ENCODE measurements around the gene TMEM41A. TPM values are rescaled to one million over a fixed set of nuclear protein-coding genes. Genes with fewer than 3 reads are reported as not detected.

Gene TMEM41A
- polyA plus RNA-seq, 1 donor (not counting 4 experiments of a cell fraction or from before 2014, with no cell fraction given): 31.9 TPM

- Histone ChIP-seq H3K9me1 (ENCODE audit: control insufficient read depth, extremely low read depth, insufficient read depth, low read length) (no peaks in the 10 kb centered on the region), H3K36me3 (ENCODE audit: control insufficient read depth in 2 of 2, extremely low read depth in 1 of 2, insufficient read depth in 2 of 2, low read length in 2 of 2) (no peaks in the 10 kb centered on the region), H3K4me3 (ENCODE audit: control insufficient read depth in 2 of 3, extremely low read depth in 1 of 3, insufficient read depth in 2 of 3, low read depth in 1 of 3, low read length in 3 of 3) (no peak overlapping the region), H2AFZ (ENCODE audit: control insufficient read depth, low read length) (no peak overlapping the region), H3K4me2 (ENCODE audit: control insufficient read depth, extremely low read depth, insufficient read depth, low read depth, low read length) (no peak overlapping the region), H3K79me2 (ENCODE audit: control insufficient read depth, insufficient read depth, low read length) (peaks cover 3% of the 10 kb centered on the region), H3K27ac (ENCODE audit: control insufficient read depth, insufficient read depth, low read length) (no peak overlapping the region), H4K20me1 (ENCODE audit: control insufficient read depth, extremely low read depth, insufficient read depth, low read length) (no peaks in the 10 kb centered on the region), H3K27me3 (ENCODE audit: control insufficient read depth, extremely low read depth, insufficient read depth, low read length) (no peaks in the 10 kb centered on the region), H3K4me1 (ENCODE audit: control insufficient read depth, extremely low read depth, insufficient read depth, low read length) (no peaks in the 10 kb centered on the region), H3K9ac (ENCODE audit: control insufficient read depth, extremely low read depth, insufficient read depth, low read length) (no peak overlapping the region), H3K9me3 (ENCODE audit: control insufficient read depth, low read depth, low read length) (no peaks in the 10 kb centered on the region)
- TF ChIP-seq CTCF (optimal IDR thresholded peaks at IDR 0.05 in 1 of 3, IDR thresholded peaks at IDR 0.05 in 1 of 3, conservative IDR thresholded peaks at IDR 0.05 in 1 of 3; ENCODE audit: extremely low read depth in 1 of 3, insufficient read depth in 2 of 3, low read length in 3 of 3) (no peak), EZH2 (IDR thresholded peaks at IDR 0.05; ENCODE audit: low read length) (no peak)
- DNase-seq (ENCODE audit: low read depth, low spot score) (no peak), FAIRE-seq (no peak)
- dilution Hi-C loops (cut with MboI; ENCODE audit: extremely low pct_ligation_motif_present, low sequenced_read_pairs): no loop called here
Observed at GRCh38 chr3:185502987-185503386, 4.2 kb upstream of the TMEM41A start.

- TF ChIP-seq EZH2 (IDR thresholded peaks at IDR 0.05; ENCODE audit: low read length) (no peak), CTCF (optimal IDR thresholded peaks at IDR 0.05 in 1 of 3, IDR thresholded peaks at IDR 0.05 in 1 of 3, conservative IDR thresholded peaks at IDR 0.05 in 1 of 3; ENCODE audit: extremely low read depth in 1 of 3, insufficient read depth in 2 of 3, low read length in 3 of 3) (no peak)
Observed at GRCh38 chr3:185490241-185490640, 8.6 kb downstream of the TMEM41A start.

More at GRCh38 chr3:185490241-185490640, 8.6 kb downstream of the TMEM41A start:
- Histone ChIP-seq H3K9me3 (ENCODE audit: control insufficient read depth, low read depth, low read length) (no peaks in the 10 kb centered on the region), H3K79me2 (ENCODE audit: control insufficient read depth, insufficient read depth, low read length) (no peaks in the 10 kb centered on the region), H3K9ac (ENCODE audit: control insufficient read depth, extremely low read depth, insufficient read depth, low read length) (no peak overlapping the region), H3K4me1 (ENCODE audit: control insufficient read depth, extremely low read depth, insufficient read depth, low read length) (peaks cover 14% of the 10 kb centered on the region), H3K4me3 (ENCODE audit: control insufficient read depth in 2 of 3, extremely low read depth in 1 of 3, insufficient read depth in 2 of 3, low read depth in 1 of 3, low read length in 3 of 3) (no peak overlapping the region), H3K36me3 (ENCODE audit: control insufficient read depth in 2 of 2, extremely low read depth in 1 of 2, insufficient read depth in 2 of 2, low read length in 2 of 2) (peaks cover 25 to 28% of the 10 kb centered on the region in 2 experiments), H3K9me1 (ENCODE audit: control insufficient read depth, extremely low read depth, insufficient read depth, low read length) (no peaks in the 10 kb centered on the region), H2AFZ (ENCODE audit: control insufficient read depth, low read length) (no peak overlapping the region), H3K27ac (ENCODE audit: control insufficient read depth, insufficient read depth, low read length) (no peak overlapping the region), H3K4me2 (ENCODE audit: control insufficient read depth, extremely low read depth, insufficient read depth, low read depth, low read length) (no peak overlapping the region), H3K27me3 (ENCODE audit: control insufficient read depth, extremely low read depth, insufficient read depth, low read length) (no peaks in the 10 kb centered on the region), H4K20me1 (ENCODE audit: control insufficient read depth, extremely low read depth, insufficient read depth, low read length) (no peaks in the 10 kb centered on the region)
- dilution Hi-C loops (cut with MboI; ENCODE audit: extremely low pct_ligation_motif_present, low sequenced_read_pairs): no loop called here
- FAIRE-seq (no peak), DNase-seq (ENCODE audit: low read depth, low spot score) (no peak)

Data from keratinocyte (primary cell).